GM21360 (cell line): Measurements from ENCODE around the gene RUSF1.
A peak's percentile ranks its signal among the peaks of the same experiment; 100 is the strongest.
"Not testable (repeated sequence)": the region's sequence is repeated elsewhere in the genome, so short reads cannot be mapped to it uniquely, and the experiment has no call there.

Source experiments
- ATAC-seq: cut with Tn5 transposase; IDR thresholded peaks from one replicate; pipeline ENCODE4 v1.9.1; 2021; ENCODE audit warnings: mild to moderate bottlenecking, moderate library complexity; ENCODE audit not compliant: unreplicated experiment

Gene RUSF1

GRCh38 chr16:31458073-31458843 lies 49.9 kb downstream of the RUSF1 start:
- peak; percentile 2 for ATAC-seq

GRCh38 chr16:31456988-31457360 lies 51.2 kb downstream of the RUSF1 start:
- ATAC-seq, result no peak

GRCh38 chr16:31455601-31456314 lies 52.4 kb downstream of the RUSF1 start:
- no peak for ATAC-seq

- ATAC-seq, result no peak
Measured at GRCh38 chr16:31453255-31454204, 54.7 kb downstream of the RUSF1 start.

- ATAC-seq, result no peak
Measured at GRCh38 chr16:31452631-31453106, 55.5 kb downstream of the RUSF1 start.

GRCh38 chr16:31451681-31452351 lies 56.4 kb downstream of the RUSF1 start:
- no peak for ATAC-seq

GRCh38 chr16:31451201-31451600 lies 57.0 kb downstream of the RUSF1 start:
- ATAC-seq, result no peak

- ATAC-seq, result not testable (repeated sequence)
Measured at GRCh38 chr16:31445931-31446330, 62.3 kb downstream of the RUSF1 start.

- ATAC-seq, result no peak
Measured at GRCh38 chr16:31441956-31442355, 66.2 kb downstream of the RUSF1 start.

- ATAC-seq, result no peak
Measured at GRCh38 chr16:31440516-31441184, 67.5 kb downstream of the RUSF1 start.

GRCh38 chr16:31439519-31439918 lies 68.7 kb downstream of the RUSF1 start:
- no peak for ATAC-seq
